Neural cell (in vitro differentiated cells): Measurements from ENCODE around the gene SKAP1.

Experiments used
- EZH2 ChIP-seq: fragments of 200-600, 300-800 bp; shearing (Covaris generic), sonication (generic); IDR thresholded peaks from 2 replicates; pipeline ENCODE4 v1.6.1; 2014; ENCODE audit warnings: antibody characterized with exemption, low read length, borderline replicate concordance, mild to moderate bottlenecking; ENCODE audit not compliant: insufficient read depth, poor library complexity, severe bottlenecking
- POLR2AphosphoS5 ChIP-seq: IDR thresholded peaks from 2 replicates; pipeline ENCODE4 v1.6.1; 2012
- SMC3 ChIP-seq: fragments of 450-650 bp; conservative IDR thresholded peaks from 2 replicates; pipeline ENCODE4 v1.6.1; 2014; ENCODE audit warnings: antibody characterized with exemption, mild to moderate bottlenecking, moderate library complexity; ENCODE audit not compliant: poor library complexity
- TF ChIP-seq, protein P1 (sequence below): fragments of 450-650 bp; IDR thresholded peaks from 2 replicates; pipeline ENCODE4 v1.5.1; 2014; ENCODE audit warnings: antibody characterized with exemption, mild to moderate bottlenecking, moderate library complexity; ENCODE audit not compliant: poor library complexity, severe bottlenecking

DNA sequence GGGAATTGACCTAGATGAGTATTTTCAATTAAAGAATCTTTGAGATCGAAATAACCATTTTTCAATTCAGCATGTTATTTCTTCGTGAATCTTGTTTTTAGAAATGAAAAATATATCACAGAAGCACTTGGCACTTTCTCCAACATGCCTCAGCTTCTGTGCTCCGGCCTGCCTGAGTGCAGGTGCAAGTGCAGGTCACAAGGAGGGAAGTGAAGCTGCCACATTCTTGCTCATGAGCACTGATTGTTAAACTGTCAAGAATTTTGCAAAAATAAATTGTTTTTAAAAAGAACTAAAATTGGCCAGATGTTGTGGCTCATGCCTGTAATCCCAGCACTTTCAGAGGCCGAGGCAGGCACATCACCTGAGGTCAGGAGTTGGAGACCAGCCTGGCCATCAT, 38.3 kb upstream of the SKAP1 start:
- TF ChIP-seq, protein P1, sequence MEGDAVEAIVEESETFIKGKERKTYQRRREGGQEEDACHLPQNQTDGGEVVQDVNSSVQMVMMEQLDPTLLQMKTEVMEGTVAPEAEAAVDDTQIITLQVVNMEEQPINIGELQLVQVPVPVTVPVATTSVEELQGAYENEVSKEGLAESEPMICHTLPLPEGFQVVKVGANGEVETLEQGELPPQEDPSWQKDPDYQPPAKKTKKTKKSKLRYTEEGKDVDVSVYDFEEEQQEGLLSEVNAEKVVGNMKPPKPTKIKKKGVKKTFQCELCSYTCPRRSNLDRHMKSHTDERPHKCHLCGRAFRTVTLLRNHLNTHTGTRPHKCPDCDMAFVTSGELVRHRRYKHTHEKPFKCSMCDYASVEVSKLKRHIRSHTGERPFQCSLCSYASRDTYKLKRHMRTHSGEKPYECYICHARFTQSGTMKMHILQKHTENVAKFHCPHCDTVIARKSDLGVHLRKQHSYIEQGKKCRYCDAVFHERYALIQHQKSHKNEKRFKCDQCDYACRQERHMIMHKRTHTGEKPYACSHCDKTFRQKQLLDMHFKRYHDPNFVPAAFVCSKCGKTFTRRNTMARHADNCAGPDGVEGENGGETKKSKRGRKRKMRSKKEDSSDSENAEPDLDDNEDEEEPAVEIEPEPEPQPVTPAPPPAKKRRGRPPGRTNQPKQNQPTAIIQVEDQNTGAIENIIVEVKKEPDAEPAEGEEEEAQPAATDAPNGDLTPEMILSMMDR = no peak
- TF ChIP-seq SMC3 (no peak), POLR2AphosphoS5 (no peak), EZH2 (no peak)
